Calu3 (cell line): ENCODE data around the gene DNAI2. TPM values are rescaled to one million over a fixed set of nuclear protein-coding genes. Genes with fewer than 3 reads are reported as not detected.

Source experiments
- BruUV-seq: library from RNA; stranded (reverse); fragments of 400-500 nt; replicated peaks from 2 replicates; lab custom pipeline; 2021; lab: Mats Ljungman, UMichigan
- CTCF ChIA-PET: fragments of 300-600 bp; sonication (Branson Sonifier 250); formaldehyde crosslinking; loops from one replicate; lab custom pipeline; 2022; ENCODE audit warnings: antibody characterized with exemption; lab: Charles Lee
- DNase-seq: peaks from one replicate; pipeline ENCODE4 v3.0.0; 2022
- H3K27ac Mint-ChIP-seq: one replicate; pipeline ENCODE4 v1.8.0; 2022; ENCODE audit warnings: mixed read lengths; ENCODE audit not compliant: unreplicated experiment
- H3K27me3 Mint-ChIP-seq: one replicate; pipeline ENCODE4 v1.8.0; 2022; ENCODE audit warnings: mixed read lengths; ENCODE audit not compliant: unreplicated experiment
- H3K36me3 Mint-ChIP-seq: one replicate; pipeline ENCODE4 v1.8.0; 2022; ENCODE audit warnings: mild to moderate bottlenecking, moderate library complexity, mixed read lengths; ENCODE audit not compliant: insufficient read depth, unreplicated experiment
- H3K4me1 Mint-ChIP-seq: one replicate; pipeline ENCODE4 v1.8.0; 2022; ENCODE audit warnings: mild to moderate bottlenecking, low read depth, mixed read lengths; ENCODE audit not compliant: unreplicated experiment
- H3K4me3 Mint-ChIP-seq: one replicate; pipeline ENCODE4 v1.8.0; 2022; ENCODE audit warnings: mild to moderate bottlenecking, low read depth, moderate library complexity, mixed read lengths; ENCODE audit not compliant: unreplicated experiment
- H3K9me3 Mint-ChIP-seq: one replicate; pipeline ENCODE4 v1.8.0; 2022; ENCODE audit warnings: low read depth, mixed read lengths; ENCODE audit not compliant: unreplicated experiment
- CTCF ChIP-seq: fragments of 200-600 bp; IDR thresholded peaks from one replicate; pipeline ENCODE4 v1.8.0; 2022; ENCODE audit warnings: antibody characterized with exemption; ENCODE audit not compliant: unreplicated experiment
- intact Hi-C: fragments of 100-400 bp; cut with micrococcal nuclease; formaldehyde crosslinking; loops from one replicate; pipeline ENCODE4 v1.10.0; 2022; ENCODE audit not compliant: unreplicated experiment
- total RNA-seq: library from RNA; stranded (reverse); gene quantifications from 2 replicates; pipeline ENCODE4 v1.2.3, GENCODE V29; 2022

DNAI2 gene
- total RNA-seq, 1 experiment from 2014 or later = not detected

GRCh38 chr17:74271901-74272561 lies 2.0 kb upstream of the DNAI2 start:
- H3K27ac Mint-ChIP-seq = no peak overlapping the region
- CTCF ChIA-PET = no interaction called here

GRCh38 chr17:74272731-74273201 lies 1.3 kb upstream of the DNAI2 start:
- no peaks in the 10 kb centered on the region for H3K4me1 Mint-ChIP-seq

More at GRCh38 chr17:74271901-74272561, 2.0 kb upstream of the DNAI2 start:
- peaks cover 100% of the 10 kb centered on the region for H3K27me3 Mint-ChIP-seq
- DNase-seq = no peak
- H3K36me3 Mint-ChIP-seq = peaks cover 3% of the 10 kb centered on the region
- H3K9me3 Mint-ChIP-seq = peaks cover 4% of the 10 kb centered on the region
- no TSS peak for BruUV-seq
- TF ChIP-seq CTCF = no peak
- no peaks in the 10 kb centered on the region for H3K4me1 Mint-ChIP-seq
- no peak overlapping the region for H3K4me3 Mint-ChIP-seq
- intact Hi-C loops = no loop called here

DNA sequence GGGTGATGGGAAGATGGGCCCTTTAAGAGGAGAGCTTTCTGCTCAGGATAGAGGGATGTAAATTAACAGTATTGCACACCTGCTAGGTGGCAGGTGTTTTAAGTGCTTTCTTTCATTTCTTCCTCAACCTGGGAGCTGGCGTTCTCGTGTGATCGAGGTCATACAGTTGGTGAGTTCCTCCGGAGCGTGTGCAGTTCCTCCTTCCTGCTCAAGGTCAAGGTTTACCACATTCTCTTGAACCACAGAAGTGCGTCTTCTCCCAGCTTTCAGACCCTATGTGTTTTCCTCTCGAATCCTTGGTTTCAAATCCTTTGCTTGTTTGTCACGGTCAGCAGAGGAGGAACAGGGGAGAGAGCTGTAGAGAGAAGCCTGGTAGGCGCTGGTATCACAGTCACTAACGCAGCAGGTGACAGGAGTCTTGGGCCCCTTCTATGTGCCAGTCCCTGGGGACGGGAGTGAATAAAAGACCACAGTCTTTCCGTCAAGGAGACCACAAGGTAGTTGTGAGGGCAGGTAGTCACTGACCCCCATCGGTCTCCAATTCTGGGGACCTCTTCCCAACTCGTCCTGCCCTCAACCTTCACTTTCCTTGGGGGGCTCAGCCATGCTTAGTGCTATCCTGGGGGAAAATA lies 791 bp downstream of the DNAI2 start:
- no peak for TF ChIP-seq CTCF
- Mint-ChIP-seq H3K36me3 (peaks cover 2% of the 10 kb centered on the region), H3K9me3 (no peaks in the 10 kb centered on the region), H3K27me3 (peaks cover 76% of the 10 kb centered on the region), H3K4me3 (no peak overlapping the region), H3K4me1 (no peaks in the 10 kb centered on the region), H3K27ac (no peak overlapping the region)
- intact Hi-C loops = no loop called here
- BruUV-seq = no TSS peak
- CTCF ChIA-PET = no interaction called here
- DNase-seq = no peak

More at GRCh38 chr17:74272731-74273201, 1.3 kb upstream of the DNAI2 start:
- H3K27me3 Mint-ChIP-seq = peaks cover 97% of the 10 kb centered on the region
- CTCF ChIA-PET = no interaction called here
- H3K4me3 Mint-ChIP-seq = no peak overlapping the region
- no peak for DNase-seq
- H3K36me3 Mint-ChIP-seq = peaks cover 3% of the 10 kb centered on the region
- no peak for TF ChIP-seq CTCF
- peaks cover under 1% of the 10 kb centered on the region for H3K9me3 Mint-ChIP-seq
- no TSS peak for BruUV-seq
- intact Hi-C loops = no loop called here
- no peak overlapping the region for H3K27ac Mint-ChIP-seq

- BruUV-seq = no TSS peak
- no peak for DNase-seq
- no peaks in the 10 kb centered on the region for H3K36me3 Mint-ChIP-seq
- peaks cover 64% of the 10 kb centered on the region for H3K27me3 Mint-ChIP-seq
- no peak for TF ChIP-seq CTCF
- H3K9me3 Mint-ChIP-seq = no peaks in the 10 kb centered on the region
- no peak overlapping the region for H3K27ac Mint-ChIP-seq
- CTCF ChIA-PET = no interaction called here
- no peak overlapping the region for H3K4me3 Mint-ChIP-seq
- no peaks in the 10 kb centered on the region for H3K4me1 Mint-ChIP-seq
- intact Hi-C loops = no loop called here
Measured at GRCh38 chr17:74276051-74276476, 2.0 kb downstream of the DNAI2 start.
